Lung (tissue), 13 donors: ENCODE data around the gene RAPGEF1. TPM values are rescaled to one million over a fixed set of nuclear protein-coding genes. Genes with fewer than 3 reads are reported as not detected.
A peak's percentile ranks its signal among the peaks of the same experiment; 100 is the strongest.

Experiments used
- ATAC-seq: fragments of 200-7000 bp; cut with Tn5 transposase; one replicate; pipeline ENCODE4 v1.9.1; 2020; ENCODE audit warnings: moderate number of reproducible peaks; ENCODE audit not compliant: insufficient read depth, low FRiP score
- DNase-seq, 3 donors: peaks; one replicate each; pipeline ENCODE4 v3.0.0-alpha.2; 2013 to 2017
- H3K27ac ChIP-seq, 2 donors: one replicate each; pipeline ENCODE4 v1.5.1; 2013; ENCODE audit warnings: mild to moderate bottlenecking in 2 of 2, moderate library complexity in 2 of 2, control low read depth in 1 of 2, inconsistent platforms in 1 of 2, low read depth in 1 of 2, low read length in 1 of 2
- H3K27me3 ChIP-seq, 3 donors: one replicate each; pipeline ENCODE4 v1.5.1; 2013; ENCODE audit warnings: low read length in 2 of 3; ENCODE audit not compliant: control insufficient read depth in 3 of 3, insufficient read depth in 3 of 3
- H3K36me3 ChIP-seq, 4 donors: one replicate each; pipeline ENCODE4 v1.5.1; 2013; ENCODE audit warnings: low read length in 4 of 4, mild to moderate bottlenecking in 1 of 4, moderate library complexity in 1 of 4; ENCODE audit not compliant: control insufficient read depth in 4 of 4, insufficient read depth in 4 of 4
- H3K4me1 ChIP-seq, 5 donors: one replicate each; pipeline ENCODE4 v1.5.1; 2013; ENCODE audit warnings: low read length in 5 of 5, mild to moderate bottlenecking in 2 of 5, moderate library complexity in 1 of 5; ENCODE audit not compliant: control insufficient read depth in 5 of 5, insufficient read depth in 5 of 5
- H3K4me3 ChIP-seq: one replicate; pipeline ENCODE4 v1.5.1; 2013; ENCODE audit warnings: mild to moderate bottlenecking, control low read depth, moderate library complexity
- H3K9ac ChIP-seq, 2 donors: one replicate each; pipeline ENCODE4 v1.5.1; 2013; ENCODE audit warnings: low read length in 2 of 2, control low read depth in 1 of 2; ENCODE audit not compliant: insufficient read depth in 1 of 2
- H3K9me3 ChIP-seq, 4 donors: one replicate each; pipeline ENCODE4 v1.5.1; 2013; ENCODE audit warnings: low read length in 3 of 4, mild to moderate bottlenecking in 1 of 4, moderate library complexity in 1 of 4; ENCODE audit not compliant: control insufficient read depth in 4 of 4, insufficient read depth in 3 of 4
- CTCF ChIP-seq: IDR thresholded peaks from 2 replicates; pipeline ENCODE4 v1.5.1; 2012; ENCODE audit warnings: mild to moderate bottlenecking; ENCODE audit errors: control extremely low read depth, extremely low read depth
- WGBS, 2 donors: extraction: QIAGEN DNeasy Blood & Tissue Kit; methylation state at CpG; one replicate each; pipeline ENCODE4 v1.1.7; 2013; 5-methylcytosine and 5-hydroxymethylcytosine counted together
- polyA plus RNA-seq, 2 donors: library from polyadenylated mRNA; stranded (reverse); fragments of 200-250 nt; gene quantifications; one replicate each; pipeline ENCODE4 v1.2.1, GENCODE V29; 2013
- small RNA-seq: library from RNA; depleted of rRNA; stranded (forward); fragments of <200 nt; gene quantifications from one replicate; pipeline ENCODE3, GENCODE V24; 2014; ENCODE audit warnings: low replicate concordance
- total RNA-seq, 2 donors: library from RNA; depleted of rRNA in 1 of 2; stranded (reverse); fragments of >200 nt in 1 of 2; gene quantifications; one replicate each; pipeline ENCODE4 v1.2.1, GENCODE V29; 2014 to 2021
- donor health status: control.
- donor health status: control.
- donor health status: Bipolar disorder and iron deficiency.
- donor health status: healthy.
- donor health status: DM: yes; HTN: yes; CAD: no.

Gene RAPGEF1
- total and polyA plus RNA-seq, 4 donors: 38.9 to 134 (median 55.1) TPM

DNA sequence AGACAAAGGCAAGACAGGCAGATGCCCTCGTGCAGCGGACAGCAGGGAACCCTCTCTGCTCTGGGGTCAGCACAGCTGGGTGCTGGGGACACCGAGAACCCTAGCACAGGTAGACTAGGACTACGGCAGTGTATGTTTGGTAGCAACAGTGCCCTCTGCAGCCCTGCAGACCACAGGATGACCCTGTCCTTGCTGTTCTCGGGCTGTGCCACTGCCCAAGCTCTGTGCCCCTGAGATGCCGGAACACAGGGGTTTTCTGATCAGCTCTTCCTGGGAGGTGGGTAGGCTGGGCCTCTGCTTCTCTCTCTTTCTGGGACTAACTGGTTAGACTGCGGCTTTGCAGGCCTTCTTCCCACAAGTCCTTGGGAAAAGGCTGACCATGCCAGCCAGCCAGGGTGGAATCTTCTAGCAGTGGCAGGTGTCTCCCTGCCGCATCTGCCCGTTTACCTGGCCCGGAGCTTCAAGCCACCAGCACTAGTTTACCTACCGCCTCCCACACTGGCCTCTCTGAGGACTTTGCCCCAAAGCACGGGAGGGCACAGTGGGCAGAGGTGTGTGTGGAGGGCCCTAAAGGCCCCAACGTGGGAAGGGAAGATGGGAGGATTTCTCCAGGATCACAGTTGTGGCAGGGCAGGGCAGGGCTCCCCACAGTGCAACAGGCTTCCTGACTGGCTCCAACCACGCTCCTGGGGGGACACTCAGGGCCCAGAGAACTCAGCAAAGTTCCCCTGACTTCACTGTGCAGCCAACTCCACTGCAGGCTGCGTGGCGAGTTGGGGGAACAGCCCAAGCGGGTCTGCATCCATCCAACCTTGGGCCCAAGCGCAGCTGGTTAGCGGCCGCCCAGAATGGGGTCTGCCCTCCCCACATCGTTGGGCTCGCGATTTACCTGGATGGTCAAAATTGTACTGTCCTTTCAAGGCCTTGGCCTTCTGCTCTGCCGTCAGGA is 210.0 kb downstream of the RAPGEF1 start:
- H3K4me3 ChIP-seq: peak overlapping the region; percentile 87
- H3K9me3 ChIP-seq: no peaks in the 10 kb centered on the region
- peaks cover 0 to 36% (median 13%) of the 10 kb centered on the region in 4 donors for H3K36me3 ChIP-seq
- H3K27me3 ChIP-seq: no peaks in the 10 kb centered on the region
- peak overlapping the region; percentile 20 to 80 for H3K27ac ChIP-seq
- DNase-seq: no peak
- ATAC-seq: no peak
- WGBS, 2 donors: 64 to 77% methylated on average over 24 of the region's 24 CpGs
- no peak for TF ChIP-seq CTCF
- H3K9ac ChIP-seq: peak overlapping the region in 1 of 2 donors; percentile 46
- peaks cover 0 to 14% (median 11%) of the 10 kb centered on the region in 5 donors for H3K4me1 ChIP-seq

- Histone ChIP-seq H3K4me3 (no peak overlapping the region), H3K9ac (no peak overlapping the region), H3K27me3 (no peaks in the 10 kb centered on the region), H3K27ac (no peak overlapping the region), H3K9me3 (no peaks in the 10 kb centered on the region), H3K4me1 (peaks cover 0 to 14% (median 8%) of the 10 kb centered on the region in 5 donors), H3K36me3 (peaks cover 0 to 43% (median 14%) of the 10 kb centered on the region in 4 donors)
- ATAC-seq: no peak
- 97 to 99% methylated on average over 35 of the region's 35 CpGs for WGBS, 2 donors
- TF ChIP-seq CTCF: no peak
- DNase-seq: no peak
These were observed 210.9 kb downstream of the RAPGEF1 start for GRCh38 chr9:131528886-131529505.

DNA sequence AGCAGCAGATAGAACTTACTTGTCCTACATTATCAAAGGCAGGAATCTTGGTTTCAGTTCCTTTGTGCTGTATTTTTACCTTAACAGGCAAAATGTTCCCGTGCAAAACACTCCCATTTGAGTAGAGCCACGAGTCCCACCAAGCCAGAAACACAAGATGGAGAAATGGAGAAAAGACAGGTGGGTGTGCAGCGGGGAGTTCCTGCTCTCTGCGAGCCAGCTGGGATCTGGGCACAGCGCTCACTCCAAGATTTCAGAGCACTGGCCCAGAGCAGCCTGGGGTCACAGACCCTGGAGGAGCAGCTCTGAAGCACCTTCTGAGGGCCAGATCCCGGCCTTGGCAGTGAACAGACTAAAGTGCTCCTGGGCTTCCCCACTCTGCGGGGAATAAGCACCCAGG is 211.7 kb downstream of the RAPGEF1 start:
- Histone ChIP-seq H3K27me3 (no peaks in the 10 kb centered on the region), H3K36me3 (peaks cover 4 to 45% (median 19%) of the 10 kb centered on the region in 4 donors), H3K4me3 (no peak overlapping the region), H3K9ac (no peak overlapping the region), H3K9me3 (no peaks in the 10 kb centered on the region), H3K4me1 (peaks cover 0 to 14% (median 8%) of the 10 kb centered on the region in 5 donors), H3K27ac (no peak overlapping the region)
- TF ChIP-seq CTCF: no peak
- ATAC-seq (no peak), DNase-seq (no peak)
- WGBS, 2 donors: 92% methylated on average over 7 of the region's 7 CpGs

Small RNAs within 50 kb of the gene (small RNA-seq; reads per million reads assigned to genes)
- gene EIF4A1P3 (not detected), gene RF00272 (not detected), gene RN7SL328P (not detected)

Other genes with a start within 250 kb of the RAPGEF1 start
- 10 to 100 TPM; 24.9 to 28.3 TPM for gene POMT1, start 237.2 kb downstream of the RAPGEF1 start, total RNA-seq
- 10 to 100 TPM; 11.9 to 21.2 TPM for gene POMT1, start 237.2 kb downstream of the RAPGEF1 start, polyA plus RNA-seq
- 10 to 100 TPM; 17.6 to 28.6 TPM for gene UCK1, start 208.8 kb downstream of the RAPGEF1 start, total RNA-seq
- gene UCK1, start 208.8 kb downstream of the RAPGEF1 start, polyA plus RNA-seq: 10 to 100 TPM; 24.1 to 26.0 TPM
- gene PRRT1B, start 194.6 kb downstream of the RAPGEF1 start, total RNA-seq: 1 to 10 TPM; 5.9 to 7.9 TPM
- gene PRRT1B, start 194.6 kb downstream of the RAPGEF1 start, polyA plus RNA-seq: 1 to 10 TPM in 1 of 2 donors, under 1 TPM in 1; 0.96 to 1.7 TPM